HepG2 (cell line): ENCODE results near the gene MRPL28. TPM values are rescaled to one million over a fixed set of nuclear protein-coding genes. Genes with fewer than 3 reads are reported as not detected.

Source experiments
- BRCA1 ChIP-seq: sonication (generic); formaldehyde crosslinking; IDR thresholded peaks from 2 replicates; pipeline ENCODE4 v1.4.0; 2020; ENCODE audit warnings: missing genetic modification reagents
- ETV6 ChIP-seq: sonication (generic); formaldehyde crosslinking; conservative IDR thresholded peaks from 2 replicates; pipeline ENCODE4 v1.4.0; 2020; ENCODE audit warnings: missing genetic modification reagents
- HDAC6 ChIP-seq: fragments of 200-600 bp; sonication (generic); IDR thresholded peaks from 2 replicates; pipeline ENCODE4 v1.7.0; 2017; ENCODE audit warnings: mild to moderate bottlenecking, antibody characterized with exemption, low read length, low read depth
- IRX3 ChIP-seq: sonication (generic); formaldehyde crosslinking; IDR thresholded peaks from 2 replicates; pipeline ENCODE4 v1.8.1; 2023; ENCODE audit warnings: mild to moderate bottlenecking, low read depth, missing genetic modification reagents, borderline replicate concordance
- JUN ChIP-seq: sonication (generic); formaldehyde crosslinking; IDR thresholded peaks from 2 replicates; pipeline ENCODE4 v1.4.0; 2020; ENCODE audit warnings: mild to moderate bottlenecking, missing genetic modification reagents
- KDM6A ChIP-seq: IDR thresholded peaks from 2 replicates; pipeline ENCODE4 v1.6.1; 2016; ENCODE audit warnings: low read depth
- PLSCR1 ChIP-seq: sonication (generic); formaldehyde crosslinking; IDR thresholded peaks from 2 replicates; pipeline ENCODE4 v1.5.0; 2020; ENCODE audit warnings: missing genetic modification reagents, mild to moderate bottlenecking, borderline replicate concordance
- POGK ChIP-seq: sonication (generic); formaldehyde crosslinking; conservative IDR thresholded peaks from 2 replicates; pipeline ENCODE4 v1.8.0; 2022; ENCODE audit warnings: mild to moderate bottlenecking, moderate library complexity, missing genetic modification reagents
- SMAD1 ChIP-seq: sonication (generic); formaldehyde crosslinking; IDR thresholded peaks from 2 replicates; pipeline ENCODE4 v1.4.0; 2020; ENCODE audit warnings: missing genetic modification reagents, low read depth, mild to moderate bottlenecking, borderline replicate concordance
- SP4 ChIP-seq: sonication (generic); formaldehyde crosslinking; IDR thresholded peaks from 2 replicates; pipeline ENCODE4 v1.8.1; 2023; ENCODE audit warnings: mild to moderate bottlenecking, missing genetic modification reagents
- ZBTB8A ChIP-seq: sonication (generic); formaldehyde crosslinking; IDR thresholded peaks from 2 replicates; pipeline ENCODE4 v1.4.0; 2020; ENCODE audit warnings: mild to moderate bottlenecking, low read depth, missing genetic modification reagents, borderline replicate concordance
- ZNF343 ChIP-seq: sonication (generic); formaldehyde crosslinking; IDR thresholded peaks from 2 replicates; pipeline ENCODE4 v1.4.0; 2020; ENCODE audit warnings: mild to moderate bottlenecking, missing genetic modification reagents
- ZNF441 ChIP-seq: sonication (generic); formaldehyde crosslinking; IDR thresholded peaks from 2 replicates; pipeline ENCODE4 v1.7.0; 2021; ENCODE audit warnings: missing genetic modification reagents, borderline replicate concordance
- ZNF580 ChIP-seq: IDR thresholded peaks from 2 replicates; pipeline ENCODE4 v1.6.1; 2016; ENCODE audit warnings: low read depth, borderline replicate concordance
- ZNF709 ChIP-seq: sonication (generic); formaldehyde crosslinking; IDR thresholded peaks from 2 replicates; pipeline ENCODE4 v1.5.0; 2020; ENCODE audit warnings: mild to moderate bottlenecking, missing genetic modification reagents
- polyA plus RNA-seq, 8 experiments: library from polyadenylated mRNA; depleted of rRNA in 3 of 8; stranded (reverse) in 7 of 8; unstranded in 1 of 8; fragments of >200 nt; fragmentation: Illumina TruSeq in 4 of 8; extraction: Trizol in 4 of 8; gene quantifications; 2 replicates each; pipeline versions ENCODE4 v1.2.1 to v1.2.3, GENCODE V29; 2011 to 2016; ENCODE audit warnings: low read depth in 4 of 8, missing spikeins in 1 of 8, mixed read lengths in 1 of 8; ENCODE audit not compliant: insufficient read depth in 1 of 8
- total RNA-seq, 5 experiments: library from RNA; depleted of rRNA; stranded (reverse); fragments of >200 nt; fragmentation: Illumina TruSeq; extraction: Trizol; gene quantifications; 2 replicates each; pipeline ENCODE4 v1.2.3, GENCODE V29; 2016; ENCODE audit warnings: low read depth in 1 of 5
- TF ChIP-seq, protein P1 (sequence below): sonication (generic); formaldehyde crosslinking; conservative IDR thresholded peaks from 2 replicates; pipeline ENCODE4 v1.4.0; 2020; ENCODE audit warnings: mild to moderate bottlenecking, missing genetic modification reagents, moderate library complexity
- TF ChIP-seq, protein P2 (sequence below): sonication (generic); formaldehyde crosslinking; IDR thresholded peaks from 2 replicates; pipeline ENCODE4 v1.4.0; 2020; ENCODE audit warnings: missing genetic modification reagents
- TF ChIP-seq, protein P3 (sequence below): sonication (generic); formaldehyde crosslinking; IDR thresholded peaks from 2 replicates; pipeline ENCODE4 v1.4.0; 2020; ENCODE audit warnings: missing genetic modification reagents

MRPL28 gene
- total and polyA plus RNA-seq, 2 of the 13 experiments (the other 11 are each of a cell fraction or from before 2014, with no cell fraction given), result 114 to 135 TPM

- TF ChIP-seq, protein P1, sequence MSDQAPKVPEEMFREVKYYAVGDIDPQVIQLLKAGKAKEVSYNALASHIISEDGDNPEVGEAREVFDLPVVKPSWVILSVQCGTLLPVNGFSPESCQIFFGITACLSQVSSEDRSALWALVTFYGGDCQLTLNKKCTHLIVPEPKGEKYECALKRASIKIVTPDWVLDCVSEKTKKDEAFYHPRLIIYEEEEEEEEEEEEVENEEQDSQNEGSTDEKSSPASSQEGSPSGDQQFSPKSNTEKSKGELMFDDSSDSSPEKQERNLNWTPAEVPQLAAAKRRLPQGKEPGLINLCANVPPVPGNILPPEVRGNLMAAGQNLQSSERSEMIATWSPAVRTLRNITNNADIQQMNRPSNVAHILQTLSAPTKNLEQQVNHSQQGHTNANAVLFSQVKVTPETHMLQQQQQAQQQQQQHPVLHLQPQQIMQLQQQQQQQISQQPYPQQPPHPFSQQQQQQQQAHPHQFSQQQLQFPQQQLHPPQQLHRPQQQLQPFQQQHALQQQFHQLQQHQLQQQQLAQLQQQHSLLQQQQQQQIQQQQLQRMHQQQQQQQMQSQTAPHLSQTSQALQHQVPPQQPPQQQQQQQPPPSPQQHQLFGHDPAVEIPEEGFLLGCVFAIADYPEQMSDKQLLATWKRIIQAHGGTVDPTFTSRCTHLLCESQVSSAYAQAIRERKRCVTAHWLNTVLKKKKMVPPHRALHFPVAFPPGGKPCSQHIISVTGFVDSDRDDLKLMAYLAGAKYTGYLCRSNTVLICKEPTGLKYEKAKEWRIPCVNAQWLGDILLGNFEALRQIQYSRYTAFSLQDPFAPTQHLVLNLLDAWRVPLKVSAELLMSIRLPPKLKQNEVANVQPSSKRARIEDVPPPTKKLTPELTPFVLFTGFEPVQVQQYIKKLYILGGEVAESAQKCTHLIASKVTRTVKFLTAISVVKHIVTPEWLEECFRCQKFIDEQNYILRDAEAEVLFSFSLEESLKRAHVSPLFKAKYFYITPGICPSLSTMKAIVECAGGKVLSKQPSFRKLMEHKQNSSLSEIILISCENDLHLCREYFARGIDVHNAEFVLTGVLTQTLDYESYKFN (CRISPR knock-in tag), result no peak
- no peak for TF ChIP-seq HDAC6
- no peak for TF ChIP-seq SMAD1
- no peak for TF ChIP-seq IRX3
- TF ChIP-seq BRCA1 (CRISPR knock-in tag), result 0 out of 2 replicates have a peak, but pooled peaks have one; percentile 53
- peak; percentile 90 for TF ChIP-seq ZNF441 (CRISPR knock-in tag)
- peak; percentile 70; the same call in 1 of the 2 replicates for TF ChIP-seq ZNF343 (CRISPR knock-in tag)
- TF ChIP-seq ETV6 (CRISPR knock-in tag), result no peak
- peak; percentile 78 for TF ChIP-seq ZNF709 (CRISPR knock-in tag)
- TF ChIP-seq JUN (CRISPR knock-in tag), result no peak
- TF ChIP-seq ZNF580 (CRISPR knock-in tag), result no peak
- peak; percentile 92 for TF ChIP-seq SP4 (CRISPR knock-in tag)
- TF ChIP-seq, protein P2, sequence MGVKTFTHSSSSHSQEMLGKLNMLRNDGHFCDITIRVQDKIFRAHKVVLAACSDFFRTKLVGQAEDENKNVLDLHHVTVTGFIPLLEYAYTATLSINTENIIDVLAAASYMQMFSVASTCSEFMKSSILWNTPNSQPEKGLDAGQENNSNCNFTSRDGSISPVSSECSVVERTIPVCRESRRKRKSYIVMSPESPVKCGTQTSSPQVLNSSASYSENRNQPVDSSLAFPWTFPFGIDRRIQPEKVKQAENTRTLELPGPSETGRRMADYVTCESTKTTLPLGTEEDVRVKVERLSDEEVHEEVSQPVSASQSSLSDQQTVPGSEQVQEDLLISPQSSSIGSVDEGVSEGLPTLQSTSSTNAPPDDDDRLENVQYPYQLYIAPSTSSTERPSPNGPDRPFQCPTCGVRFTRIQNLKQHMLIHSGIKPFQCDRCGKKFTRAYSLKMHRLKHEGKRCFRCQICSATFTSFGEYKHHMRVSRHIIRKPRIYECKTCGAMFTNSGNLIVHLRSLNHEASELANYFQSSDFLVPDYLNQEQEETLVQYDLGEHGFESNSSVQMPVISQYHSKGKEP, result no peak
- TF ChIP-seq POGK, result no peak
- TF ChIP-seq ZBTB8A, result no peak
- no peak for TF ChIP-seq KDM6A (CRISPR knock-in tag)
- TF ChIP-seq, protein P3, sequence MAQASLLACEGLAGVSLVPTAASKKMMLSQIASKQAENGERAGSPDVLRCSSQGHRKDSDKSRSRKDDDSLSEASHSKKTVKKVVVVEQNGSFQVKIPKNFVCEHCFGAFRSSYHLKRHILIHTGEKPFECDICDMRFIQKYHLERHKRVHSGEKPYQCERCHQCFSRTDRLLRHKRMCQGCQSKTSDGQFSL (CRISPR knock-in tag), result no peak
- TF ChIP-seq PLSCR1 (CRISPR knock-in tag), result no peak
Measured at GRCh38 chr16:352547-353403, 17.6 kb downstream of the MRPL28 start, which contains the start of gene AXIN1 (continued).
